Astrocyte (in vitro differentiated cells and primary cell): ENCODE results near the gene SORBS2. TPM values are rescaled to one million over a fixed set of nuclear protein-coding genes. Genes with fewer than 3 reads are reported as not detected.

ENCODE experiments used
- DNase-seq: peaks from one replicate; pipeline ENCODE4 v3.0.0-alpha.2; 2010; ENCODE audit warnings: low read depth
- FAIRE-seq: peaks from 2 replicates; lab custom pipeline; 2011; peaks lifted over from hg19 to GRCh38; lab: Jason Lieb, UNC
- H2AFZ ChIP-seq: 2 replicates; pipeline ENCODE4 v1.6.0; 2012; ENCODE audit warnings: low read depth, low read length, inconsistent platforms
- H3K27ac ChIP-seq: 2 replicates; pipeline ENCODE4 v1.5.1; 2011; ENCODE audit warnings: low read depth, low read length, inconsistent platforms
- H3K27me3 ChIP-seq: 2 replicates; pipeline ENCODE4 v1.6.0; 2011; ENCODE audit warnings: low read length, inconsistent platforms; ENCODE audit not compliant: insufficient read depth
- H3K36me3 ChIP-seq: 2 replicates; pipeline ENCODE4 v1.5.1; 2011; ENCODE audit warnings: low read length, inconsistent platforms; ENCODE audit not compliant: insufficient read depth
- H3K4me1 ChIP-seq: 2 replicates; pipeline ENCODE4 v1.5.1; 2011; ENCODE audit warnings: low read length, inconsistent platforms; ENCODE audit not compliant: insufficient read depth
- H3K4me2 ChIP-seq: 2 replicates; pipeline ENCODE4 v1.6.0; 2012; ENCODE audit warnings: low read length, inconsistent platforms
- H3K4me3 ChIP-seq: 2 replicates; pipeline ENCODE4 v1.5.1; 2011; ENCODE audit warnings: low read depth, mild to moderate bottlenecking, low read length, inconsistent platforms; ENCODE audit not compliant: insufficient read depth
- H3K79me2 ChIP-seq: 2 replicates; pipeline ENCODE4 v1.6.0; 2012; ENCODE audit warnings: mild to moderate bottlenecking, low read length, inconsistent platforms; ENCODE audit not compliant: insufficient read depth
- H3K9ac ChIP-seq: 2 replicates; pipeline ENCODE4 v1.6.0; 2012; ENCODE audit warnings: mild to moderate bottlenecking, low read length, inconsistent platforms
- H3K9me3 ChIP-seq: 2 replicates; pipeline ENCODE4 v1.5.1; 2012; ENCODE audit warnings: low read depth, mild to moderate bottlenecking, low read length, inconsistent platforms; ENCODE audit not compliant: insufficient read depth
- H4K20me1 ChIP-seq: 2 replicates; pipeline ENCODE4 v1.6.0; 2012; ENCODE audit warnings: low read length, inconsistent platforms; ENCODE audit not compliant: insufficient read depth
- H3K27ac Mint-ChIP-seq: one replicate; pipeline ENCODE4 v1.8.0; 2021; ENCODE audit warnings: mild to moderate bottlenecking, mixed read lengths; ENCODE audit not compliant: unreplicated experiment
- H3K27me3 Mint-ChIP-seq: one replicate; pipeline ENCODE4 v1.8.0; 2021; ENCODE audit warnings: low read depth, mixed read lengths; ENCODE audit not compliant: unreplicated experiment
- H3K36me3 Mint-ChIP-seq: one replicate; pipeline ENCODE4 v1.8.0; 2021; ENCODE audit warnings: low read depth, mixed read lengths; ENCODE audit not compliant: unreplicated experiment
- H3K4me1 Mint-ChIP-seq: one replicate; pipeline ENCODE4 v1.8.0; 2021; ENCODE audit warnings: low read depth, mixed read lengths; ENCODE audit not compliant: unreplicated experiment
- H3K4me3 Mint-ChIP-seq: one replicate; pipeline ENCODE4 v1.8.0; 2021; ENCODE audit warnings: mild to moderate bottlenecking, moderate library complexity, mixed read lengths; ENCODE audit not compliant: unreplicated experiment
- H3K9me3 Mint-ChIP-seq: one replicate; pipeline ENCODE4 v1.8.0; 2021; ENCODE audit warnings: mild to moderate bottlenecking, mixed read lengths; ENCODE audit not compliant: unreplicated experiment
- EZH2 ChIP-seq: IDR thresholded peaks from 2 replicates; pipeline ENCODE4 v1.6.1; 2012; ENCODE audit warnings: mild to moderate bottlenecking, low read length, inconsistent platforms; ENCODE audit not compliant: insufficient read depth
- total RNA-seq: library from RNA; stranded (reverse); gene quantifications from 2 replicates; pipeline ENCODE4 v1.2.1, GENCODE V29; 2021
- TF ChIP-seq, protein P1 (sequence below): IDR thresholded peaks from 2 replicates; pipeline ENCODE4 v1.5.1; 2011; ENCODE audit warnings: low read depth, mild to moderate bottlenecking, inconsistent platforms, low read length, moderate library complexity; ENCODE audit not compliant: insufficient read depth

SORBS2 gene
- total RNA-seq, 1 donor from 2014 or later = 97.4 TPM

DNA sequence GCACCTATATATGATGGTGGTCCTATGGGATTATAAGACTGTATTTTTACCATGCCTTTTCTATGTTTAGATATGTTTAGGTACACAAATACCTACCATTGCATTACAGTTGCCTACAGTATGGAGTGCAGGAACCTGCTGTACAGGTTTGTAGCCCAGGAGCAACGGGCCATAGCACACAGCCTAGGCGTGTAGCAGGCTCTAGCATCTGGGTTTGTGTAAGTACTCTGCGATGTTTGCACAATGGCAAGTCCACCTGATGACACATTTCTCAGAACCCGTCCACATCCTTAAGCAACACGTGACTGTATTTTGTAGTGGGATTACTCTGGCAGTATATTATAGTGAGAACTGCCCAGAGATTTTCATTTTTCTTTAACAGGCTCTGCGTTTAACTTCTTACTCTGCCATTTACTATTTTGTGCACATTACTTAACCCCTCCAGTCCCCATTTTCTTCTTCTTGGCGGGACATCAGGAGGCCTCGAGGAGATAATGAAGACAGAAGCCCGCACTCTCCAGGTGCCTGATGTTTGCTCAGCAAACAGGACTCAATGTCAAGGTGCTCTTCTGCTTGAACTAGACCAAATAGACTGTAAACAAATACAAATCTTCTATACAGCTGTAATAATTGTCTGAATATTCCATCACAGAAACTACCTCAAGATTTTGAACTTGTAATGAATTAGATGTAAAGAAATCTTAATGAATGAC lies 174.7 kb downstream of the SORBS2 start:
- FAIRE-seq = peak; percentile 5
- H3K9me3 ChIP-seq = no peaks in the 10 kb centered on the region
- H4K20me1 ChIP-seq = no peaks in the 10 kb centered on the region
- no peak overlapping the region for H3K4me3 ChIP-seq
- Mint-ChIP-seq H3K4me1 (peaks cover 9% of the 10 kb centered on the region), H3K36me3 (peaks cover 5% of the 10 kb centered on the region), H3K27ac (no peak overlapping the region), H3K9me3 (no peaks in the 10 kb centered on the region), H3K4me3 (no peak overlapping the region), H3K27me3 (no peaks in the 10 kb centered on the region)
- H3K36me3 ChIP-seq = no peaks in the 10 kb centered on the region
- H2AFZ ChIP-seq = no peak overlapping the region
- H3K27ac ChIP-seq = no peak overlapping the region
- no peak overlapping the region for H3K4me2 ChIP-seq
- no peaks in the 10 kb centered on the region for H3K79me2 ChIP-seq
- no peak for DNase-seq
- H3K27me3 ChIP-seq = no peaks in the 10 kb centered on the region
- TF ChIP-seq, protein P1, sequence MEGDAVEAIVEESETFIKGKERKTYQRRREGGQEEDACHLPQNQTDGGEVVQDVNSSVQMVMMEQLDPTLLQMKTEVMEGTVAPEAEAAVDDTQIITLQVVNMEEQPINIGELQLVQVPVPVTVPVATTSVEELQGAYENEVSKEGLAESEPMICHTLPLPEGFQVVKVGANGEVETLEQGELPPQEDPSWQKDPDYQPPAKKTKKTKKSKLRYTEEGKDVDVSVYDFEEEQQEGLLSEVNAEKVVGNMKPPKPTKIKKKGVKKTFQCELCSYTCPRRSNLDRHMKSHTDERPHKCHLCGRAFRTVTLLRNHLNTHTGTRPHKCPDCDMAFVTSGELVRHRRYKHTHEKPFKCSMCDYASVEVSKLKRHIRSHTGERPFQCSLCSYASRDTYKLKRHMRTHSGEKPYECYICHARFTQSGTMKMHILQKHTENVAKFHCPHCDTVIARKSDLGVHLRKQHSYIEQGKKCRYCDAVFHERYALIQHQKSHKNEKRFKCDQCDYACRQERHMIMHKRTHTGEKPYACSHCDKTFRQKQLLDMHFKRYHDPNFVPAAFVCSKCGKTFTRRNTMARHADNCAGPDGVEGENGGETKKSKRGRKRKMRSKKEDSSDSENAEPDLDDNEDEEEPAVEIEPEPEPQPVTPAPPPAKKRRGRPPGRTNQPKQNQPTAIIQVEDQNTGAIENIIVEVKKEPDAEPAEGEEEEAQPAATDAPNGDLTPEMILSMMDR = no peak
- TF ChIP-seq EZH2 = no peak
- H3K4me1 ChIP-seq = no peaks in the 10 kb centered on the region
- H3K9ac ChIP-seq = no peak overlapping the region

- Histone ChIP-seq H3K4me1 (no peaks in the 10 kb centered on the region), H3K4me3 (no peak overlapping the region), H3K36me3 (no peaks in the 10 kb centered on the region), H3K9me3 (no peaks in the 10 kb centered on the region), H4K20me1 (no peaks in the 10 kb centered on the region), H2AFZ (no peak overlapping the region), H3K27ac (no peak overlapping the region), H3K79me2 (no peaks in the 10 kb centered on the region), H3K27me3 (no peaks in the 10 kb centered on the region), H3K4me2 (no peak overlapping the region), H3K9ac (no peak overlapping the region)
- TF ChIP-seq, protein P1 = peak; percentile 50
- TF ChIP-seq EZH2 = no peak
- no peaks in the 10 kb centered on the region for H3K4me1 Mint-ChIP-seq
- no peaks in the 10 kb centered on the region for H3K9me3 Mint-ChIP-seq
- H3K36me3 Mint-ChIP-seq = peaks cover 7% of the 10 kb centered on the region
- FAIRE-seq (no peak), DNase-seq (no peak)
- H3K27ac Mint-ChIP-seq = no peak overlapping the region
- H3K27me3 Mint-ChIP-seq = no peaks in the 10 kb centered on the region
- no peak overlapping the region for H3K4me3 Mint-ChIP-seq
Measured at GRCh38 chr4:185634066-185634652, 177.8 kb downstream of the SORBS2 start.

- Mint-ChIP-seq H3K36me3 (peaks cover 22% of the 10 kb centered on the region), H3K27me3 (no peaks in the 10 kb centered on the region), H3K27ac (no peak overlapping the region), H3K4me1 (no peaks in the 10 kb centered on the region), H3K9me3 (no peaks in the 10 kb centered on the region), H3K4me3 (no peak overlapping the region)
- no peak for TF ChIP-seq EZH2
- TF ChIP-seq, protein P1 = no peak
- Histone ChIP-seq H2AFZ (no peak overlapping the region), H3K27me3 (no peaks in the 10 kb centered on the region), H4K20me1 (no peaks in the 10 kb centered on the region), H3K36me3 (peaks cover 3% of the 10 kb centered on the region), H3K4me3 (no peak overlapping the region), H3K4me2 (no peak overlapping the region), H3K27ac (no peak overlapping the region), H3K4me1 (no peaks in the 10 kb centered on the region), H3K79me2 (no peaks in the 10 kb centered on the region), H3K9me3 (no peaks in the 10 kb centered on the region), H3K9ac (no peak overlapping the region)
- DNase-seq = no peak
- no peak for FAIRE-seq
Measured at GRCh38 chr4:185626798-185627197, 185.2 kb downstream of the SORBS2 start.
